HTERT RPE-1 (cell line): ENCODE results near the gene SLFN14.
"Not testable (repeated sequence)": the region's sequence is repeated elsewhere in the genome, so short reads cannot be mapped to it uniquely, and the experiment has no call there.

Experiments
- in situ Hi-C: fragments of 300-500 bp; cut with MboI; formaldehyde crosslinking; loops from 4 replicates; pipeline ENCODE4 v1.14.3; 2020; ENCODE audit warnings: low sequenced_read_pairs

Gene SLFN14

DNA sequence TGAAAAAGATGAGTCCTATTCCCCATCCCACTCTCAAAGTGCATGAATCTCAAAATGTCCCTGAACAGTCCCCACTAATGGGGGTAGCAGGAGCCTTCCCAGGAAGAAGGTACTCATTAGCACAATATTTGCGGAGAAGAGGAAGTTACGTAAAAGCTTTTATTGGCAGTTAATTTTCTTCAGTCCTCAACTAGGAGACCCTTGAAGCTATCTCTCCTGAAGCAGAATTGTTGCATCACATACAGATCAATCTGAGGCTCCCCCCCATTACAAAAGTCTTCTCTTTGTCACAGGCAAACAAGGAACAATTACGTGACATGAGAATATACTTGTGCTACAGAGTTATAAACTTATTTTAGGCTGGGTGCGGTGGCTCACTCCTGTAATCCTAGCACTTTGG is 37.3 kb downstream of the SLFN14 start:
- in situ Hi-C loops, result no loop called here

DNA sequence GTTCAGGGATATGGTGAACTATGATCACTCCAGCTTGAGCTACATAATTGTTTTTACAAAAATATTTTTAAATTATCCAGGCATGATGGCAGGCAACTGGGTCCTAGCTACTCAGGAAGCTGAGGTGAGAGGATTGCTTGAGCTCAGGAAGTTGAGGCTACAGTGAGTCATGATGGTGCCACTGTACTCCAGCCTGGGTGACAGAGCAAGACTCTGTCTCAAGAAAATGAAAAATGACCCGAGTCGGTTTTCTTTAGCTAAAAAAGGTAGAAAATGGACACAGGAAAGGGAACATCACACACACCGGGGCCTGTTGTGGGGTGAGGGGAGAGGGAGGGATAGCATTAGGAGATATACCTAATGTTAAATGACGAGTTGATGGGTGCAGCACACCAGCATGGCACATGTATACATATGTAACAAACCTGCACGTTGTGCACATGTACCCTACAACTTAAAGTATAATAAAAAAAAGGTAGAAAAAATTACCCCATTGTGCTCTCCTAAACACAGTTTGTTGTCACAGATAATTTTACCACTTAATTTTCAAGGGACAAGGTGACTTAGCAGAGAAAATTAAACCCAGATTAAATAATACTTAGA is 38.9 kb downstream of the SLFN14 start:
- in situ Hi-C loops, result not testable (repeated sequence)

DNA sequence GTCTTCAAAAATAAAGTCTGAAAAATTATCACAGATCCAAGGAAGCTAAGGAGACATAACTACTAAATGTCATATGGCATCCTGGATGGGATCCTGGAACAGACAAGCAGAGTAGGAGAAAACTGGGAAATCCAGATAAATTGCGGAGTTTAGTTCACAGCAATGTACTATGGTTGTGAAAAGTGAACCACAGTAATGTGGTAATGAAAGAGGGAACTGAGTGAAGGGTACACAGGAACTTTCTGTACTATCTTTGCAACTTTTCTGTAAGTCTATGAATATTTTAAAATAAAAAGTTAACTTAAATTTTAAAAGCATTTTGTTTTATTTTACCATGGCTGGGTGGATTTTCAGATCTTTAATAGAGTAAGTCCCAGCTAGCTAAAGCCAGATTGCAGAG is 39.5 kb downstream of the SLFN14 start:
- in situ Hi-C loops, result no loop called here

DNA sequence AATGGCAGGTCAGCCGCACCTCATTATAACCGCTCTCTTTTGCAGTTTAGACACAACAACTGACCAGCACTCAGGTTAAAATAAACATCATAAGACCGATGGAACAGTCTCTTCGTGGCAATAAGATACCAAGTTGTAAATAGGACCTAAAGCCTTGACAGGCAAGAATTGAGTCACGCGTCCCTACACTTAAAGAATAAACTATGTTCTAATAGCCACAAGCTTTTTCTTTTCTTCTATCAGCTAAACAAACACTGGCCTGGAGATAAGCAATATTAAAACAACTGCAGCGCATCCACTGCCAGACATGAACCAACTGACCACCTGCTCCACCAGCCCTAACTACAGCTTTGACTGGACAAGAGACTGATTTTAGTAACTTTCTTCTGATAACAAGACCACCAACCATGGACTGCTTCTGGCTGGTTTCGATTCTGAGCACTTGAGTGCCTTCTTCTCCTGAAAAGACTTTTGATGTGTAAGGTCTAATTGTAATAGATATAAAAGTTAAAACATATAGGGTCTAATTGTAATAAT is 40.6 kb downstream of the SLFN14 start:
- in situ Hi-C loops, result no loop called here

DNA sequence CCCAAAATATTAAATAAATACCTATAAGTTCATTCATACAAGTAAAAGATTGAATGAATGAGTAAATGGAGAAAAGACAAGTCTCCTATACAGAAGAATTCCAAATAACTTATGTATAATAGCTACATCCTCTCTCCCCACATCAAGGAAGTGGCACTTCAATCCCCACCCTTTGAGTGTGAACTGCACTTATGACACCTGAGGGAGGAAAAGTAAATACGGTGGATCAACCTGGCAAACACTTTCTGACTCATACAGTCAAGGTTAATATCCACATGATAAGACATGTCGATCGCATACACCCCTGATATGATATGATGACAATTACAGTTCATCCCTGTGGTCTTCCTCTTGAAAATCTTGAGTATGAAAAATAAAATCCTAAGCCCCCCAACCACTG is 41.2 kb downstream of the SLFN14 start:
- in situ Hi-C loops, result no loop called here

DNA sequence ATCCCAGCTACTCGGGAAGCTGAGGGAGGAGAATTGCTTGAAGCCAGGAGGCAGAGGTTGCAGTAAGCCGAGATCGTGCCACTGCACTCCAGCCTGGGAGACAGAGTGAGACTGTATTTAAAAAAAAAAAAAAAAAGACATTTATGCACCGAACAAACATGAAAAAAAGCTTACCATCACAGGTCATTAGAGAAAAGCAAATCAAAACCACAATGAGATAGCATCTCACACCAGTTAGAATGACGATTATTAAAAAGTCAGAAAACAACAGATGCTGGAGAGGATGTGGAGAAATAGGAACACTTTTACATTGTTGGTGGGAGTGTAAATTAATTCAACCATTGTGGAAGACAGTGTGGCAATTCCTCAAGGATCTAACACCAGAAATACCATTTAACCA is 42.2 kb downstream of the SLFN14 start:
- in situ Hi-C loops, result not testable (repeated sequence)

DNA sequence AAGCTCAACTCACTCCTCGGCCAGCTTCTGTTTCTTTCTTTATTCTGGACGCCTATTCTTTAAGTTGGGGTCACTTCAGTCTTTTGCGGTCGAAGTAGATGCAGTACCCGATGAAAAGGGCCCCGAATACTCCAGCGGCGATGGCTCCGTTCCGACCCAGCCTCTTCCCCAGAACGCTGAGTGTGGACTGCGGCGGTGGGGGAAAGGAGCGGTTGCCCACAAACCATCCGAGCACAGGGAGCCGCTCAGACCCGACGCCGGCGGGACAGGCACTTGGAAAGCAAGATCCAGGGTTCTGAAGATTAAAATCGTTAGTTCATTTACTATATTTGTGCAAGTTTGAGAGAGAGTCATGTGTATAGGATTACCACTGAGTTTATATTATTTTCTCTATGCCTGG is 45.6 kb downstream of the SLFN14 start:
- in situ Hi-C loops, result no loop called here

DNA sequence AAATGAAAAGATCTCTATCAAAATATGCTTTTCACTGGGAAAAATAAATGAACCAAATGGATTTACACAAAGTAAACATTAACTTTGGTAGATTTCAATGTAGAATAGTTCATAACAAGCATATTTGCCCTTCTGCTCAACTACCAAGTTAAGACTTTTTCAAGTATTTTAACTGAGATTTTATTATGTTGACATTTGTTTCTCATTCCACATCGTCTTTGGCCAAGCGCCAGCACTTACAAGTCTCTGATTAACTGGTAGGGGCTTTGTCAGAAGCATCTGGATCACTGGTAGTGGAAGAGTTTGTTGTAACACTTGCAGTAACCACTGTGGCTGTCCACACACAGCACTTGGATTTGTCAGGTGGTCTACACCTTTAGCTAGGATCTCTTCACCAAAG is 46.1 kb downstream of the SLFN14 start:
- in situ Hi-C loops, result no loop called here
